HepG2 (cell line): Measurements from ENCODE around the gene RASD2. TPM values are rescaled to one million over a fixed set of nuclear protein-coding genes. Genes with fewer than 3 reads are reported as not detected.

Experiments
- ATAC-seq: fragments of 200-7000 bp; cut with Tn5 transposase; 3 replicates; pipeline ENCODE4 v1.9.1; 2020; ENCODE audit warnings: mild to moderate bottlenecking, moderate library complexity
- BruUV-seq: library from RNA; stranded (reverse); fragments of 400-500 nt; replicated peaks from 2 replicates; lab custom pipeline; 2021; lab: Mats Ljungman, UMichigan
- CTCF ChIA-PET: fragments of 300-600 bp; formaldehyde crosslinking; extraction: SDS; loops from one replicate; lab custom pipeline; 2021; ENCODE audit warnings: low total read pairs, inconsistent platforms, low intra/inter-chr PET ratio; lab: Yijun Ruan, JAX
- POLR2A ChIA-PET: fragments of 350-600 bp; sonication (Branson Sonifier 250); formaldehyde crosslinking; loops from one replicate; lab custom pipeline; 2020; ENCODE audit warnings: antibody characterized with exemption, inconsistent platforms; lab: Yijun Ruan, JAX
- DNase-seq: peaks from one replicate; pipeline ENCODE4 v3.0.0-alpha.2; 2015; ENCODE audit warnings: low spot score
- FAIRE-seq: peaks from 3 replicates; lab custom pipeline; 2011; peaks lifted over from hg19 to GRCh38; lab: Jason Lieb, UNC
- H2AFZ ChIP-seq: one replicate; pipeline ENCODE4 v1.6.1; 2011; ENCODE audit warnings: low read length, inconsistent platforms
- H3K27ac ChIP-seq: fragments of 300-600 bp; 3 replicates; pipeline ENCODE4 v1.8.0; 2011; ENCODE audit warnings: mixed run types, mild to moderate bottlenecking, mixed read lengths, low read length, inconsistent platforms; ENCODE audit not compliant: insufficient read depth; ENCODE audit errors: extremely low read length
- H3K27me3 ChIP-seq, 2 experiments: fragments of 200-600 bp in 1 of 2; 2 replicates in 1 of 2; 3 replicates in 1 of 2; pipeline versions ENCODE4 v1.6.0 to v1.8.0; 2011; ENCODE audit warnings: low read length in 2 of 2, mild to moderate bottlenecking in 2 of 2, moderate library complexity in 2 of 2, inconsistent platforms in 1 of 2; ENCODE audit not compliant: insufficient read depth in 2 of 2, control insufficient read depth in 1 of 2
- H3K36me3 ChIP-seq, 2 experiments: fragments of 200-600 bp in 1 of 2; replicated peaks in 1 of 2; 2 replicates in 1 of 2; 3 replicates in 1 of 2; pipeline versions ENCODE4 v1.5.1 to v1.8.0; 2011; ENCODE audit warnings: low read length in 2 of 2, inconsistent platforms in 1 of 2; ENCODE audit not compliant: insufficient read depth in 2 of 2, control insufficient read depth in 1 of 2
- H3K4me1 ChIP-seq: 2 replicates; pipeline ENCODE4 v1.5.1; 2012; ENCODE audit warnings: low read length, inconsistent platforms; ENCODE audit not compliant: insufficient read depth
- H3K4me2 ChIP-seq: 2 replicates; pipeline ENCODE4 v1.6.0; 2011; ENCODE audit warnings: low read depth, low read length, inconsistent platforms
- H3K4me3 ChIP-seq, 3 experiments: fragments of 200-600 bp in 1 of 3; sonication (generic), shearing (Covaris generic) in 1 of 3; replicated peaks in 1 of 3; 2 replicates each; pipeline ENCODE4 v1.5.1; 2011 to 2016; ENCODE audit warnings: low read length in 3 of 3, inconsistent platforms in 2 of 3, low read depth in 2 of 3, mild to moderate bottlenecking in 2 of 3, control low read depth in 1 of 3, mixed read lengths in 1 of 3; ENCODE audit not compliant: insufficient read depth in 1 of 3
- H3K79me2 ChIP-seq: one replicate; pipeline ENCODE4 v1.6.1; 2011; ENCODE audit warnings: low read length, inconsistent platforms; ENCODE audit not compliant: insufficient read depth
- H3K9ac ChIP-seq: 2 replicates; pipeline ENCODE4 v1.6.0; 2011; ENCODE audit warnings: mild to moderate bottlenecking, low read depth, low read length, inconsistent platforms; ENCODE audit not compliant: insufficient read depth
- H3K9me3 ChIP-seq: 2 replicates; pipeline ENCODE4 v1.5.1; 2012; ENCODE audit warnings: mild to moderate bottlenecking, low read length
- H4K20me1 ChIP-seq: 2 replicates; pipeline ENCODE4 v1.6.0; 2011; ENCODE audit warnings: inconsistent platforms, mild to moderate bottlenecking, low read length, moderate library complexity; ENCODE audit not compliant: insufficient read depth
- ATF7 ChIP-seq, 2 experiments: fragments of 450-650 bp in 1 of 2; sonication (generic) in 1 of 2; formaldehyde crosslinking in 1 of 2; IDR thresholded peaks; 2 replicates each; pipeline versions ENCODE4 v1.4.0 to v1.6.1; 2016 to 2020; ENCODE audit warnings: antibody characterized with exemption in 1 of 2, mild to moderate bottlenecking in 1 of 2, missing genetic modification reagents in 1 of 2
- CREB1 ChIP-seq, 2 experiments: fragments of 450-650 bp in 1 of 2; IDR thresholded peaks; 2 replicates each; pipeline ENCODE4 v1.6.1; 2016 to 2017; ENCODE audit warnings: control low read depth in 1 of 2, mild to moderate bottlenecking in 1 of 2, missing compliant biosample characterization in 1 of 2, missing genetic modification characterization in 1 of 2
- ELK4 ChIP-seq: sonication (generic); formaldehyde crosslinking; IDR thresholded peaks from 2 replicates; pipeline ENCODE4 v1.9.0; 2021; ENCODE audit warnings: missing genetic modification reagents, borderline replicate concordance
- IKZF1 ChIP-seq: fragments of 450-650 bp; IDR thresholded peaks from 2 replicates; pipeline ENCODE4 v1.7.1; 2016
- KLF11 ChIP-seq: IDR thresholded peaks from 2 replicates; pipeline ENCODE4 v1.6.1; 2016; ENCODE audit warnings: missing compliant biosample characterization
- MED8 ChIP-seq: sonication (generic); formaldehyde crosslinking; IDR thresholded peaks from 2 replicates; pipeline ENCODE4 v1.8.1; 2023; ENCODE audit warnings: mild to moderate bottlenecking, missing genetic modification reagents; ENCODE audit not compliant: insufficient replicate concordance
- NCOA2 ChIP-seq: sonication (generic); formaldehyde crosslinking; IDR thresholded peaks from 2 replicates; pipeline ENCODE4 v1.8.0; 2022; ENCODE audit warnings: inconsistent platforms
- PLRG1 ChIP-seq: fragments of 450-650 bp; conservative IDR thresholded peaks from 2 replicates; pipeline ENCODE4 v1.6.1; 2016
- PLSCR1 ChIP-seq: sonication (generic); formaldehyde crosslinking; IDR thresholded peaks from 2 replicates; pipeline ENCODE4 v1.5.0; 2020; ENCODE audit warnings: missing genetic modification reagents, mild to moderate bottlenecking, borderline replicate concordance
- SP2 ChIP-seq: sonication (generic); formaldehyde crosslinking; IDR thresholded peaks from 2 replicates; pipeline ENCODE4 v1.5.1; 2020; ENCODE audit warnings: mild to moderate bottlenecking, missing genetic modification reagents
- U2AF2 ChIP-seq: fragments of 200-400 bp; formaldehyde crosslinking; IDR thresholded peaks from 2 replicates; pipeline ENCODE4 v1.6.1; 2017; ENCODE audit warnings: low read depth, mild to moderate bottlenecking, low read length
- ZKSCAN5 ChIP-seq: sonication (generic); formaldehyde crosslinking; IDR thresholded peaks from 2 replicates; pipeline ENCODE4 v1.5.1; 2020; ENCODE audit warnings: mild to moderate bottlenecking, missing genetic modification reagents
- ZNF205 ChIP-seq: IDR thresholded peaks from 2 replicates; pipeline ENCODE4 v1.6.1; 2018; ENCODE audit warnings: missing biosample characterization, missing genetic modification reagents
- ZNF569 ChIP-seq: sonication (generic); formaldehyde crosslinking; IDR thresholded peaks from 2 replicates; pipeline ENCODE4 v1.5.0; 2020; ENCODE audit warnings: mild to moderate bottlenecking, missing genetic modification reagents, moderate library complexity, borderline replicate concordance
- ZSCAN20 ChIP-seq: sonication (generic); formaldehyde crosslinking; IDR thresholded peaks from 2 replicates; pipeline ENCODE4 v1.4.0; 2020; ENCODE audit warnings: missing genetic modification reagents, mild to moderate bottlenecking, borderline replicate concordance
- ZZZ3 ChIP-seq: sonication (generic); formaldehyde crosslinking; IDR thresholded peaks from 2 replicates; pipeline ENCODE4 v1.4.0; 2020; ENCODE audit warnings: missing genetic modification reagents, mild to moderate bottlenecking, borderline replicate concordance
- WGBS: methylation state at CpG from one replicate; pipeline ENCODE4 v1.1.6; 2017; ENCODE audit warnings: low lambda C conversion rate; 5-methylcytosine and 5-hydroxymethylcytosine counted together
- in situ Hi-C: cut with HindIII; loops from 2 replicates; pipeline ENCODE4 v1.10.0; 2017; ENCODE audit warnings: low pct_unique_long_range_greater_than_20kb; ENCODE audit not compliant: extremely low pct_ligation_motif_present
- intact Hi-C: fragments of 100-400 bp; cut with micrococcal nuclease; formaldehyde crosslinking; loops from one replicate; pipeline ENCODE4 v1.10.0; 2022; ENCODE audit not compliant: unreplicated experiment
- polyA plus RNA-seq, 8 experiments: library from polyadenylated mRNA; depleted of rRNA in 3 of 8; stranded (reverse) in 7 of 8; unstranded in 1 of 8; fragments of >200 nt; fragmentation: Illumina TruSeq in 4 of 8; extraction: Trizol in 4 of 8; gene quantifications; 2 replicates each; pipeline versions ENCODE4 v1.2.1 to v1.2.3, GENCODE V29; 2011 to 2016; ENCODE audit warnings: low read depth in 4 of 8, missing spikeins in 1 of 8, mixed read lengths in 1 of 8; ENCODE audit not compliant: insufficient read depth in 1 of 8
- total RNA-seq, 5 experiments: library from RNA; depleted of rRNA; stranded (reverse); fragments of >200 nt; fragmentation: Illumina TruSeq; extraction: Trizol; gene quantifications; 2 replicates each; pipeline ENCODE4 v1.2.3, GENCODE V29; 2016; ENCODE audit warnings: low read depth in 1 of 5

RASD2 gene
- total and polyA plus RNA-seq, 2 of the 13 experiments (the other 11 are each of a cell fraction or from before 2014, with no cell fraction given): not detected

DNA sequence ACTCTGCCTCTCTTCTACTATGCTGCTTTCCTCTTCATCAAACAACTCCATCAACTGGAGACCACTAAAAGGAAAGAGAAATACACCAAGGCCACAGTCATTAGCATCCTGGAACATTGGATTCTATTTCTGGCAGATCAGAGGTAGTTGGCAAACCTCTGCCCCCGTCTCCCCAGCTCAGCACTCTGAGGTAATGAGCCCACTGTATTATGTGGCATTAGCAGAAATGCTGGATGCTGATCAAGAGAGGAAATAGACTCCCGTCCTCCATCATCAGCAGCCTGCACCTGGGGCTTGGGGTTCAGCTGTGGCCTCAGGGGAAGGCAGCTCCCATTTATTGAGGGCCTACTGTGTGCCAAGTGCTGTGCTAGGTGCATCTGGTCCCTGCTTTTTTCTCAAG, 9.0 kb upstream of the RASD2 start:
- no peak for DNase-seq

GRCh38 chr22:35533365-35534029, 7.1 kb upstream of the RASD2 start:
- Histone ChIP-seq H3K27ac (no peak overlapping the region), H3K4me2 (no peak overlapping the region), H2AFZ (no peak overlapping the region), H3K9me3 (no peaks in the 10 kb centered on the region), H3K79me2 (no peaks in the 10 kb centered on the region), H4K20me1 (no peaks in the 10 kb centered on the region), H3K36me3 (no peaks in the 10 kb centered on the region), H3K4me3 (no peak overlapping the region), H3K9ac (no peak overlapping the region), H3K27me3 (peaks cover 0 to 2% of the 10 kb centered on the region in 2 experiments; a peak in 2 of 5 replicates), H3K4me1 (peaks cover 13% of the 10 kb centered on the region)
- FAIRE-seq (no peak), DNase-seq (no peak), ATAC-seq (no peak)
- intact Hi-C loops: no loop called here
- POLR2A ChIA-PET: no interaction called here
- TF ChIP-seq ZZZ3 (CRISPR knock-in tag): no peak
- TF ChIP-seq MED8: no peak
- TF ChIP-seq PLRG1: 0 out of 2 replicates have a peak, but pooled peaks have one; percentile 13
- TF ChIP-seq IKZF1: 0 out of 2 replicates have a peak, but pooled peaks have one; percentile 72
- TF ChIP-seq NCOA2 (CRISPR knock-in tag): no peak
- TF ChIP-seq ZNF205 (CRISPR knock-in tag): no peak
- TF ChIP-seq ZSCAN20: no peak
- TF ChIP-seq PLSCR1 (CRISPR knock-in tag): no peak
- no peak for TF ChIP-seq ZKSCAN5 (CRISPR knock-in tag)
- peak; percentile 99 for TF ChIP-seq CREB1 (IDR thresholded peaks at IDR 0.05)
- TF ChIP-seq CREB1 (CRISPR knock-in tag; IDR thresholded peaks at IDR 0.05): no peak
- no peak for TF ChIP-seq SP2 (CRISPR knock-in tag)
- no peak for TF ChIP-seq ZNF569 (CRISPR knock-in tag)
- TF ChIP-seq U2AF2: no peak
- peak; percentile 60; the same call in 1 of the 2 replicates for TF ChIP-seq ATF7 (IDR thresholded peaks at IDR 0.05)
- TF ChIP-seq ATF7 (CRISPR knock-in tag; IDR thresholded peaks at IDR 0.05): no peak
- CTCF ChIA-PET: no interaction called here
- in situ Hi-C loops: no loop called here
- BruUV-seq: no TSS peak
- WGBS: 76% methylated on average over 6 of the region's 6 CpGs

More for the DNA sequence above, 9.0 kb upstream of the RASD2 start:
- Histone ChIP-seq H3K79me2 (no peaks in the 10 kb centered on the region), H3K4me2 (no peak overlapping the region), H3K36me3 (no peaks in the 10 kb centered on the region), H3K27me3 (peaks cover 0 to 2% of the 10 kb centered on the region in 2 experiments; a peak in 2 of 5 replicates), H3K27ac (no peak overlapping the region), H3K9me3 (no peaks in the 10 kb centered on the region), H3K4me1 (peaks cover 13% of the 10 kb centered on the region), H3K4me3 (no peak overlapping the region), H2AFZ (no peak overlapping the region), H3K9ac (no peak overlapping the region), H4K20me1 (no peaks in the 10 kb centered on the region)
- intact Hi-C loops: no loop called here
- ChIA-PET POLR2A (no interaction called here), CTCF (no interaction called here)
- in situ Hi-C loops: no loop called here
- WGBS: 0% methylated on average over 1 of the region's 2 CpGs
- ATAC-seq: no peak
- no TSS peak for BruUV-seq
- FAIRE-seq: no peak
- TF ChIP-seq ELK4: no peak
- TF ChIP-seq KLF11: no peak
